ENCODE data around the gene RAB40C.

RAB40C gene

DNA sequence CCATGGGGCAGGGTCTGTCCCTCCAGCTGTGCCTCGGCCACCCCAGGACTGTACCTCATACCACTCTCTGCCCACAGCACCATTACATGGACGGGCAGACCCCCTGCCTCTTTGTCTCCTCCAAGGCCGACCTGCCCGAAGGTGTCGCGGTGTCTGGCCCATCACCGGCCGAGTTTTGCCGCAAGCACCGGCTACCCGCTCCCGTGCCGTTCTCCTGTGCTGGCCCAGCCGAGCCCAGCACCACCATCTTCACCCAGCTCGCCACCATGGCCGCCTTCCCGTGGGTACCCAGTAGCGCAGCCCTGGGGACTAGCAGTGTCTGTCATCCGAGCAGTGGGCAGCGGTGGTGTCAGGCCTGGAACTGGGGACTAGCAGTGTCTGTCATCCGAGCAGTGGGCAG lies 83.0 kb downstream of the RAB40C start:
- no peak for TF ChIP-seq CTCF (IDR thresholded peaks at IDR 0.05; ENCODE audit: low read depth, low read length)
- DNase-seq (ENCODE audit: low read depth in 2 of 2), result no peak

DNA sequence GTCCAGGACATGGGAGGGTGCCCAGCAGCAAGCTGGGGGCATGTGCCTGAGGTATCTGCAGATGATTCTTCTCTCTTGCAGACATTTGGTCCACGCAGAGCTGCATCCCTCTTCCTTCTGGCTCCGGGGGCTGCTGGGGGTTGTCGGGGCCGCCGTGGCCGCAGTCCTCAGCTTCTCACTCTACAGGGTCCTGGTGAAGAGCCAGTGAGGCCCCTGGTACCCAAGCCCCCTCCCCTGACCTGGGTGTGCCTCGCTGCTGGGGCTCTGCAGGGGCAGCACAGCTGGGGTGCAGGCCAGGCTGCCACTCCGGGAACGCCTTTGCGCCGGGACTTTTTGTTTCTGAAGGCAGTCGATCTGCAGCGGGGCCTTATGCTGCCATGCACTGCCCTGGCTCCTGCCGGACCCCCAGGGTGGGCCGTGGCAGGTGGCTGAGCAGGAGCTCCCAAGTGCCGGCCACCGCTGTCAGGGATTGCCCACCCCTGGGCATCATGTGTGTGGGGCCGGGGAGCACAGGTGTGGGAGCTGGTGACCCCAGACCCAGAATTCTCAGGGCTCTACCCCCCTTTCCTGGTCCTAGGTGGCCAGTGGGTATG lies 83.6 kb downstream of the RAB40C start:
- H3K4me3 ChIP-seq (replicated peaks in 1 of 2; ENCODE audit: low read depth in 2 of 2, low read length in 2 of 2), result no peak overlapping the region
- no peak for DNase-seq (ENCODE audit: low read depth in 2 of 2)
- no peak for TF ChIP-seq CTCF (IDR thresholded peaks at IDR 0.05; ENCODE audit: low read depth, low read length)

More for the DNA sequence above, 83.0 kb downstream of the RAB40C start:
- no peak overlapping the region for H3K4me3 ChIP-seq (replicated peaks in 1 of 2; ENCODE audit: low read depth in 2 of 2, low read length in 2 of 2)

DNA sequence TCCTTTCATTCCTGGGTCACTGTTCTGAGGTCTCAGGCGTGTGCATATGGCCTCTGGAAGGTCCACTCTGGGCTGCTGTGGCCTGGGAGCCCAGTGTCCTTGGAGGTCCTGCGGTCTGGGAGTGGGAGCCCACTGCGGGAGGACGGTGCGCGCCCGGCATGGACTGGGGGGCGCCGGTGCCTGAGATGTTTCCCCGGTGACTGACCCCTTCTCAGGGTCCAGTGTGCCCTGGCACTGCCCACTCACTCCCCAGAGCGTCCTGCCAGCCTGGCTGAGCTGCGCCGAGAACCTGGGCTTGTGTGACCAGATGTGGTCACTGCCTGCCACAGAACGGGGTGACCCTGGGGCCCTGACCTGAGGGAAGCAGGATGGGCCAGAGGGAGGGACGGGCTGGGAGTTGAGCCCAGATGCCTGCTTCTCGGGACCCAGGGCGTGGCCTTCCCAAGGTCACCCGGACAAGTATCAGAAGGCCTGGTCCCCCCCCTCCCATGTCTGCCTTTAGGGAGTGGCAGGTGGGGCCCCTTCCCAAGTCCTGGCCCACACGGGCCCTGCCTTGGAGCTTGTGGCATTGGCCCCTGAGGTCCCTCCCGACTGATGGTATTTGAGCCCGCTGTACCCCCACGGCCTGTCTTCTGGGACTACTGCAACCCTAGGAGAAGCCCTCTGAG lies 84.5 kb downstream of the RAB40C start:
- no peak for DNase-seq (ENCODE audit: low read depth in 2 of 2)
- no peak overlapping the region for H3K4me3 ChIP-seq (replicated peaks in 1 of 2; ENCODE audit: low read depth in 2 of 2, low read length in 2 of 2)
- TF ChIP-seq CTCF (IDR thresholded peaks at IDR 0.05; ENCODE audit: low read depth, low read length), result no peak

DNA sequence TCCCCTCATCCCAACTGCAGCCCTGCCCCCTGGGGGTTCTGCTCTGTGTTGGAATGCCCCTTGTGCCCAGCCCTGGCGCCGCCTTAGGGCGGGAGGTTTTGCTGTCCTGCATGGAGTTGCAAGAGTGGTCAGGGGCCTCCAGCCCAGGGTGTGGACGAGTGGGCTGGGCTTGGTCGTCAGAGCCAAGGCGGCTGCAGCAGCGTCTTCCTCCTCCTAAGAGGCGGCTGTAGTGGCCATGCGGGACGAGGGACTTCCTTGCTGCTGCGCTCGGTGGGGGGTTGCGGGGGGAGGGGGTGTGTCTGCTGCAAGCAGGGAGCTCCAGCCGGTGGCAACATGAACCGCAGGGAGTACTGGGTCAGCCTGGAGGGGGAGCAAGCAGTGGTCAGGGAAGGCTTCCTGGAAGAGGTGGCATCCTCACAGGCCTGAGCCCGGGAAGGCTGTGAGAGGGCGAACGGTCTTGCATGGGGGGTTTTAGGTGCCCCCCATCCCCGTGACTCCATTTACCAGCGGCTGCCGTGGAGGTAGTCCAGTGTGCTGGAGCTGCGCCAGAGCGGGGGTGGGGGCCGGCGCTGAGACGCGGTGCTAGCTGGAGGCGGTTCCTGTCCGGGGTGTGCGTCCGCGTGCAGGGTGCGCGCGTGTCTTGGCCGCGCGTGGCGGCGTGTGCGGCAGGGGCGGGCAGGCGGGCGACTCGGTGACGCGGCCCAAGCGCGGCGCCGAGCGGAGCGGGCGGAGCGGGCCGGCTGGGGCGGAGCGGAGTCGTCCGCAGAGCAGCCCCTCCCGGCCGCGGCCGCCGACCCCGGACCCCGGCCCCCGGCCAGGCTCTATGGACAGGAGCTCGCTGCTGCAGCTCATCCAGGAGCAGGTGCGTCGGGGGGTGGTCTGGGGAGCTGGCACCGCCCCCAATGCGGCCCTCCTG lies 85.4 kb downstream of the RAB40C start, which contains the start of gene RHBDL1:
Gene RHBDL1 (plus strand): TSS at position 704 of the 916 bp plus-strand sequence. CDS start 120 bp downstream, at position 824.
- DNase-seq (ENCODE audit: low read depth in 2 of 2), result peak; percentile 33 to 34
- peak within 1 kb of the TSS; percentile 34 to 35 for H3K4me3 ChIP-seq (replicated peaks in 1 of 2; ENCODE audit: low read depth in 2 of 2, low read length in 2 of 2)
- no peak for TF ChIP-seq CTCF (IDR thresholded peaks at IDR 0.05; ENCODE audit: low read depth, low read length)

DNA sequence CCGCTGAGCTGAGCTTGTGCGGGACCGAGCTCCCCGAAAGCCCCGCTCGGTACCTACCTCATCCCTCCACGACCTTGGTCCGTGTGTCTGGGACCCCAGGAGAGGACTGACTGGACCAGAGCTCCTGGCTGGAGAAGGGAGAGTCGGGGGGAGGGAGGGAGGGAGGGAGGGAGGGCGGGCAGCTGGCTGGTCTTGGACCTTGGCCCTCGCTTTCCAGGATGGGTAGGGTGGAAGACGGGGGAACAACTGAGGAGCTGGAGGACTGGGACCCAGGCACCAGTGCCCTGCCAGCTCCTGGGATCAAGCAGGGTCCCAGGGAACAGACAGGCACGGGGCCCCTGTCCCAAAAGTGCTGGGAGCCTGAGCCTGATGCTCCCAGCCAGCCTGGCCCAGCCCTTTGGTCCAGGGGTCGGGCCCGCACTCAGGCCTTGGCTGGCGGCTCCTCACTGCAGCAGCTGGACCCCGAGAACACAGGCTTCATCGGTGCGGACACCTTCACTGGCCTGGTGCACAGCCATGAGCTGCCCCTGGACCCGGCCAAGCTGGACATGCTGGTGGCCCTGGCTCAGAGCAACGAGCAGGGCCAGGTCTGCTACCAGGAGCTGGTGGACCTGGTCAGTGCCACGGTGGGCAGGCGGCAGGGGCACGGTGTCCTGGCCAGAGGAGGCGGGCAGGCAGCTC lies 86.2 kb downstream of the RAB40C start:
- peak overlapping the region; percentile 34 to 35 for H3K4me3 ChIP-seq (replicated peaks in 1 of 2; ENCODE audit: low read depth in 2 of 2, low read length in 2 of 2)
- DNase-seq (ENCODE audit: low read depth in 2 of 2), result no peak
- TF ChIP-seq CTCF (IDR thresholded peaks at IDR 0.05; ENCODE audit: low read depth, low read length), result no peak

GRCh38 chr16:676565-676902 lies 86.7 kb downstream of the RAB40C start:
- TF ChIP-seq CTCF (IDR thresholded peaks at IDR 0.05; ENCODE audit: low read depth, low read length), result no peak
- H3K4me3 ChIP-seq (replicated peaks in 1 of 2; ENCODE audit: low read depth in 2 of 2, low read length in 2 of 2), result no peak overlapping the region
- DNase-seq (ENCODE audit: low read depth in 2 of 2), result no peak

All from cardiac fibroblast (primary cell).